Left ventricle myocardium superior (tissue), 1 donor: Measurements from ENCODE around the gene CALML5. TPM values are rescaled to one million over a fixed set of nuclear protein-coding genes. Genes with fewer than 3 reads are reported as not detected.
"Not testable (repeated sequence)": the region's sequence is repeated elsewhere in the genome, so short reads cannot be mapped to it uniquely, and the experiment has no call there.

ENCODE experiments used
- ATAC-seq: fragments of 200-7000 bp; cut with Tn5 transposase; one replicate; pipeline ENCODE4 v1.9.1; 2020; ENCODE audit warnings: mild to moderate bottlenecking, moderate library complexity
- DNase-seq: peaks from one replicate; pipeline ENCODE4 v3.0.0-alpha.2; 2020
- intact Hi-C: fragments of 100-400 bp; cut with micrococcal nuclease; formaldehyde crosslinking; loops from one replicate; pipeline ENCODE4 v1.11.0; 2022
- total RNA-seq: library from RNA; stranded (reverse); fragmentation: NEBNext Ultra II Directional; extraction: Animal tissue kit (Norgen Biotek cat#: 25700); gene quantifications from one replicate; pipeline ENCODE4 v1.2.1, GENCODE V29; 2021
- donor health status: DM: no; HTN: yes; CAD: no; lungs with severe emphysema.

Gene CALML5
- total RNA-seq, 1 donor from 2014 or later: not detected

DNA sequence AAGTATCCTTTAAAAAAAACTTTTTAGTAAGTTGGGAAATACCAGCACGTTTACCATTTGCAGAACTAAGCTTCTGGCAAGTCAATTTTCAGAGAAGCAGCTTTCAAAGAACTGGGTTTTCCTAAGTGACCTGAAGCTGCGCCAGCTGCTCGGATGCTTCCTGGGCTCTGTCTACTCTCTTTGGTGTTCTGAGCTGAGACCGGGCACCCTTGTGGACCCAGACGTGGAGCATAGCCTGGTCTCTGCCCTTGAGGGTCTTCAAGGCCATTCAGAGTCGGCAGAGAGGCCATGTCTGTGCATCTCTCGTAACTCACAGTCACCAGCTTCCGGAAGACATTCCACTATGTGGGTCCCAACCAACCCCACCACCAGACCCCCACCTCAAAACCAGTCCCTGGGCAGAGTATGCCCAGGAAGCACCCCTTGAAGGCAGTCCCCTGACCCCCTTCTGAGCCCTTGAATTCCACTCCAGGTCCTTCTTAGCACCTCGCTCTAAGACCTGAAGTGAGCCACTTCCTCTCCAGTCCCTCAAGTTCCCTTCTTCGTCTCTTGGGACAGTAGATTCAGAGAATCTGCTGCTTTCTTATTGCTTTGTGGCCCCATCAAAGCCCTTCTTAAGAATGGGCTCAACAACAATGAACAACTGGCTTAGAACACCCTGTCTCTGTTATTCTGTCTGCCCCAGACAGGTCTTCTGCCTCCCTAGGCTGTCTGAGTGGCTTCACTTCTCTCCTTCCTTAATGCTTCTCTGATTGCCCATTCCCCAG is 8.5 kb downstream of the CALML5 start:
- DNase-seq: no peak
- intact Hi-C loops: no loop called here
- ATAC-seq: no peak

DNA sequence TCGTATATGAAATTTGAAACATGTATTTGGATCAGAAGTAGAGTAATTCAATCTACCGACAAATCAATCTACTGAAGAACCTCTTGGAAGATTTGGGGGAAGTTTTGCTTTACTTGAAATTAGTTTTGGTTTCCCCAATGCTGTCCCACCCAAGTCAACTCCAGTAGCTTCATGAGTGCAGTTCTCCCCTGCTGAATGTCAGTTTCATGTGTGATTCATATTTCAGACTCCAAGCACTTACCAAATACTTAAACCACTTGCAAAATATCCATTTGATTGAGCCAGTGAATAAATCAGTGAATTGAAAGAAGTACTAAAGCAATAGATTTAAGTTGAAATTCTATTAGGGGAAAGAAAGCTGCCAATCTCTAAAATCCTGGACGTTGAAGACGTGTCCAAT is 9.3 kb downstream of the CALML5 start:
- no peak for DNase-seq
- ATAC-seq: no peak
- intact Hi-C loops: no loop called here

DNA sequence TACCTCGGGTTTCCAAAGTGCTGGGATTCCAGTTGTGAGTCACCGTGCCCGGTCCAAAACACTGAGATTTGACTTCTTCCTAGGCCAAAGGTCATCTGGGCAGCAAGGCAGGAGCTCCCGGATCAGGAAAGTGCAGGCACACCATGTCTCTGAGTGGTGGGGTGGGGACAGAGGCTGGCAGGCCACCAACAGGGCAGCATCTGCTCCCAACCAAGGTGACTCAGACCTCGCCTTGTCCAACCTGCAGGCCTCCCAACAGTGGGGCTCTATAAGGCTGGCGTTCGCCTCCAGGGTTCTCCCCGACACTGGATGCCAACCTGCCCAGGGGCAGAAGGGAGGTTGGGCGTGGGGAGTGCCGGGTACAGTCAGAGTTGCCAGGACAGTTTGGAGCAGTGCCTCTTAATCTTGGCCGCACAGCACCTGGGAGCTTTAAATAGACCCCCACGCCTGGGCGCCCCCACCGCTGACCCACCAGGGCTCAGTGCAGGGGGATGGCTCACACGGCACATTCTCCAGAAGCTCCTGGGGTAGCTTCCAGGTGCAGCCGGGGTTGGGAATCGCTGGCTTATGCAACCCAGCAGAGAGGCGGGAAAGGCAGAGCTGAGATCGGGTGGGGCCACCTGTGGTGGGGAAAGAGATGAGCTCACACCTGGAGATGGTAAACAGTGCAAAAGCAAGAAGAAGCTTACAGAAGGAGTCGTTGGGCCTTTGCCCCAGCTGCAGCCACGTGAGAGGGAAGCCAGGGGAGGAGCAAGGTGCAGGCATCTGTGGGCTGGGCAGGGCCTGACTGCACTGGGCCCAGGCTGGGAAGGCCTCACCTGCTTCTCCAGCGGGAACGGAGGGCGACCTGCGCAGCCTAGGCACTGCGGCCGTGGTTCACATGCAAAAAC is 10.9 kb downstream of the CALML5 start:
- intact Hi-C loops: no loop called here
- ATAC-seq (peak; percentile 29), DNase-seq (no peak)

DNA sequence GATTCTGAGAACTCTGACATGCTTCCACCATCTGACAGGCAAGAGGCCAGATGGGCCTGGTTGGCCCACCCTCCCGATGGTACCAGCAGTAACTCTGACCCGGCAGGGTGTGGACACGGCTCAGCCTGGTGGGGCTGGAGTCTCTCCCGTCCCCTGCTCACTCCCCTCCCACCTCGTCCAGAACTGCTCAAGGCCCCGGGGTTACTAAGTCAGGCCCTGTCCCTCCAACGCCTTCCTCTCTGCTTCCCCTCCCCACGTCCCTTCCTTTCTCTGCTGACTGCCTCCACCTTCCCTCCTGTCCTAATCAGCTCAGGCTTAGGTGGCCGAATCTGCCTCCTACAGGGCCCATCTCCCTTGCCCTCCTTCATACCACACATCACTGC is 12.5 kb downstream of the CALML5 start:
- ATAC-seq: no peak
- DNase-seq: no peak
- intact Hi-C loops: no loop called here

DNA sequence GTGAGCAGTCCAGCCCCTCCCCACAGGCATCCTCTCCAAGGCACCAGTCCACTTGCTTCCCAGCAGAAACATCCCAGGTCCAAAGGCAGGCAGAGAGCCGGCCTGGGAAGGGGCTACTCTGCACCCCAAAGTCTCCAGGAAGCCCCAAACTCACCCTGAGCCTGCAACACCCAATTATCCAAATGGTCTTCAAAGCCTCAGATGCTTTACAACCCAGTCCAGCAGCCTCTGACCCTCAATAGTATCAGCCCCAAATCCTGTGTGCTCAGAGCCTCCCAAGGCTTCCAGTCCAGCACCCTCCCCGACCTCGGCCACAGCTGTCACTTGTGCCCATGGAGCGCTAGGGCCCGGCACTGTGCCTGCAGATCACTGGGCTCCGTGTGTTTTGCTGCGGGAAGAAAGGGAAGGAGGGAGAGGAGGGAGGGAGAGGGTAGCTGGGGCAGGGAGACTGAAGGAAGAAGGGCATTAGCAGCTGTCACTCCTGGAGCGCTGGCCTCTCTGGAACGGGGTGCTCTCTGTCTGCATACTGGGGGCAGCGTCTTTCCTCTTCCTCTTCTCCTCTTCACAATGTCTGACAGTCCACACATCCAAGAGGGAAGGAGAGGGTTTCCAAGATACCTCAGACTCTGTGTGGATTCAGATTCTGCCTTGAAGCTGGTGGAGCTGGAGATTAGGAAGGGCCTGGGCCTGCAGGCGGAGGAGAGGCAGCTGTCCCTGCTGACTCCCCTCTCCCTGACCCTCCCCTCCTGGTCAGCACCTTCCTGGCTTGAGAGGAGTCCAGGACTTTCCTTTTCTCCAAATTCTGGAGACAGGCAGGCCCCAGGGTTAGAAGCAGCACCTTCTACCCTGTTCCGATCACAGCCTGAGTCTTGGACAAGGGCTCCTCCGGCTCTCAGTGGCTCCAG is 13.2 kb downstream of the CALML5 start:
- ATAC-seq (no peak), DNase-seq (no peak)
- intact Hi-C loops: no loop called here

DNA sequence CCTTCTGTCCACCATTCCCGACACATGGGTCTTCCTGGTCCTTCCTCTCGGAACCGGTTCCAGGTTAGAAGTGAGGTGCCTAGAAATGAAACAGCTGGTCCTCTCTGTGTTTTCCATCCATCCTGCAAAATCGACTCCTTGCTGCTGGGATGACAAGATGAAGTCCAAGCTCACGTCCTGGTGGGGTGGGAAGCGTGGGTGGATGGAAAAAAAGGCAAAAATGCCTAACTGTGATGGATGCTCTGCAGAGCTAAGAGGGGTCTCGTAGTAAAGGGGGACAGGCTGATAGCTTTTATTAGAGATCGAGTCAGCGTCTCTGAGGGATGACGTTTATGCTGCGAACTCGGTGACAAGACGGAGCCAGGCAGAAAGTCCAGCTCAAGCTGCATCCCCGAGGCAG is 14.1 kb downstream of the CALML5 start:
- DNase-seq (no peak), ATAC-seq (no peak)
- intact Hi-C loops: no loop called here

DNA sequence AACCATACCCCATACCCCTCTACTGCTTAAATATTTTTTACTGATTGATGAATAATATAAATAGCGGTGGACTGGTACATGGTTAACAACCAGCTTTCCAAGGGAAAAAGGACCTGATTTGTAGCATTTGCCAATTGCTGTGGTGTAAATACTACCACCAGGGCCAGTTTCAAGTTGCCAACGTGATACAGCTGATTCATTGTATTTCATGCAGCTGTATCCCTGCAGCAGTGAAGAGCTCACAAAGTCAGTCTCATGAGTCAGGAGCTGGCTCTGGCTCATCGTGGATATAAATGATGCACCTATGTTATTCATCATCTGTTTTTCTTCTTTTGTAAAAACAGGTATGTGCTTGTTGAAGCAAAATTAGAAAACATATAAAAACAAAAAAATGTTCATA is 15.2 kb downstream of the CALML5 start:
- ATAC-seq (no peak), DNase-seq (no peak)
- intact Hi-C loops: no loop called here

DNA sequence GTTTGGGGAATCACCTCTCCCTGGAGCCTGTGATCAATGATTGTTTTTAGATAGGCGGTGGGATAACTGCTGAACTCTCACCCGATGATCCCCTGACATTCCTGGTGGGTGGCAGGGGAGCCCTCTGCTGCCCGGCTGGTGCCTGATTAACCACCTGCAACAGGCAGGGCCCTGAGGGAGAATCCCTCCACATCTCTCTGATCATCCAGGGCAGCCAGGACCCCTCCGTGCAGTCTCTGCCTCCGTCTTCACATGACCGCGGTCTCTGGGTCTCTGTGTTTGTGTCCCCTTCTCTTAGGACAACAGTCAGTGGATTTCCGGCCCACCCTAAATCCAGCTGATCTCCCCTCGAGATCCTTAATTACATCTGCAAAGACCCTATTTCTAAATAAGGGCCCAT is 17.4 kb downstream of the CALML5 start:
- no peak for ATAC-seq
- DNase-seq: no peak

DNA sequence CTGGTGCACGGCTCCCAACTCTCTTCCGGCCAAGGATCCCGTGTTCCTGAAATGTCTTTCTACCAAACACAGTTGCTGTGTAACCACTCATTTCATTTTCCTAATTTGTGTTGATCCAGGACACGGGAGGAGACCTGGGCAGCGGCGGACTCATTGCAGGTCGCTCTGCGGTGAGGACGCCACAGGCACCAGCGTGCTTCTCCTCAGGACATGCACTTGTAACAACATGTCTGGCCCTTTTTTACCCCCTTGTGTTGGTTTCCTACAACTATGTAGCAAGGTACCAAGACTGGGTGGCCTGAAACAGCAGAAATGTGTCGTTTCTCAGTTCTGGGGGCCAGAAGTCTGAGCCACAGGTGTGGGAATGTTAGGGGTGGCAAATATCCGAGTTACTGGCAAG is 18.2 kb downstream of the CALML5 start:
- intact Hi-C loops: no loop called here
- DNase-seq (no peak), ATAC-seq (no peak)

More for the DNA sequence above, 17.4 kb downstream of the CALML5 start:
- intact Hi-C loops: no loop called here

DNA sequence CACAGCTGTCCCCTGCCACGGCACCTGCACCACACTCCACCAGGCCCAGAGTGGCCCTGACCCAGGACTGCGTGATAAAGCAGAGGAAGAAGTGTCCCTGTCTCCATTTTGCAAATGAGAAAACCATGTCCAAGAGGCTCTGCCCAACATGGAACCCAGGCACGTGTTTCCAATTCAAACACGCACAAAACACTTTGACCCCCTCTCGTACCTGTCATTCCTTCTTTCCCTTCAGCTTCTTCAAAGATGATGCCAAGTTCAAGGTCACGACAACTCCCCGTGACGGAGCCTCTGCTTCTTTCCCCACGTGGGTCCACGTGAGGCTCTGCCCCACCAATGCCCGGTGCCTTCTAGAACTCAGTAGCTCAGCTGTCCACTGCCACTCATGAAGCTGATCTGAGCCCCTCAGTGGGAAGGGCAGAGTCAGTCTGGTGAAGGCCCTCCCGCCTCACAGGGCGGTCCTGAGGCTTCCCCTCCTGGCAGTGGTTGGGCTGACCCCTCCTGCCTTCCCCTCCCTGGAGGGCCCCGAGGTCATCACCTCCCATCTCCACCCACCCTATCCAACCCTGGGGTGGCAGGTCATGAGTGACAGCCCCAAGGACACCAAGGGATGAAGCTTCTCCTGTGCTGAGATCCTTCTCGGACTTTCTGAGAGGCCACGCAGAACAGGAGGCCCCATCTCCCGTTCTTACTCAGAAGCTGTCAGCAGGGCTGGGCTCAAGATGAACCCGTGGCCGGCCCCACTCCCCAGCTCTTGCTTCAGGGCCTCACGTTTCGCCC is 19.0 kb downstream of the CALML5 start:
- ATAC-seq (no peak), DNase-seq (no peak)
- intact Hi-C loops: no loop called here

DNA sequence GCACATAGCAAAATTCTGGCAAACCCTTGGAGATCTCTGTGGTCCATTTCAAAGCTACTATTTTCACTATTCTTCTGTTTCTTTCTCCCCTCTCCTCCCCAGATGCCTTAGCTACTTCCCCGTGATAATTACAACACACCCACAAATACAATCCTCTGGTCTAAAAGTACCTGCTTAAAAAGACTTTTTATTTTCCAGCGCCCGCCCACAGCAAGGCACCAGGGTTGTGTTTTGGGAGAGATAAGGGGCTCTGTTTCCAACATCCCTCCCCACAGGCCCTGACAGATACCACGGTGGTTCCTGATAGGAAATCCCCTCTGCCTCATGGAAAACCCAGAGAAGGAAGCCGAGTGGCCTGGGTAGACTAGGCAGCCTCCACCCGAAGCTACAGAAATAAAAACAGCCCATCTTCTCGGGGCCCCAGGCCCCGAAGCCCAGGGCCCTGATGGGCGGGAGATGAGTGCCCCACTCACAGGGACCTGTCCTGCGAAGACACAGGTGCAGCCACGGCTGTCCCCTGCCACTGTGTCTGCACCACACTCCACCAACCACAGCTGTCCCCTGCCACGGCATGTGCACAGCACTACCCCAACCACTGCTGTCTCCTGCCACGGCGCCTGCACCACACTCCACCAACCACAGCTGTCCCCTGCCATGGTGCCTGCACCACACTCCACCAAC is 19.7 kb downstream of the CALML5 start:
- intact Hi-C loops: no loop called here
- DNase-seq (no peak), ATAC-seq (no peak)

DNA sequence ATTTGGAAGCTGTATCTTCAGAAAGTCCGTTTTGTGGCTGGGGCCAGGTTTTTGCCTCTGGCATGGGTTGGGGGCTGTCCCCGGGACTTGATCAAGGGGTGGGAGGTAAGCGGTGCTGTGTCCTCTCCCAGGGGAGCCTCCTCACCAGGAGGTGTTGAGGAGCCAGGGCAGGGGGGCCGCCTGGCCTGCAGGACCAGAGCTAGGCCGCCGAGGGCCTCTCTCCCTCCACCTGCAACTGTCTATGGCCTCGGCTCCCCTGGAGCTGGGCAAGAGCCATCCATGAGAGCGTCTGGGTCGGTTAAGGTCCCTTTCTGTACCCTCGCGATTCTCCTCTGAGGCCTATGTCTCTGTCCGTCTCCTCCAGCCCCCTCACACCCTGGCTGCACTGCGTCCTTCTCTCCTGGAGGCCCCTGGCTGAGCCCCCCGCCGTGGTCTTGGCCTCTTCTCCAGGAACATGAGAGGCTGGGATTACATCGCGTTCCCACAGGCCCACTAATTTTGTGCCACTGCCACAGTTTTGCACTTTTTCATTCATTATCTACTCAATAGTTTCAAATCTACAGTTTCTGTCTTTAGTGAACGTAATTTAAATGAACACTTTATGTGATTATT is 20.6 kb downstream of the CALML5 start:
- ATAC-seq: no peak
- no peak for DNase-seq
- intact Hi-C loops: no loop called here

DNA sequence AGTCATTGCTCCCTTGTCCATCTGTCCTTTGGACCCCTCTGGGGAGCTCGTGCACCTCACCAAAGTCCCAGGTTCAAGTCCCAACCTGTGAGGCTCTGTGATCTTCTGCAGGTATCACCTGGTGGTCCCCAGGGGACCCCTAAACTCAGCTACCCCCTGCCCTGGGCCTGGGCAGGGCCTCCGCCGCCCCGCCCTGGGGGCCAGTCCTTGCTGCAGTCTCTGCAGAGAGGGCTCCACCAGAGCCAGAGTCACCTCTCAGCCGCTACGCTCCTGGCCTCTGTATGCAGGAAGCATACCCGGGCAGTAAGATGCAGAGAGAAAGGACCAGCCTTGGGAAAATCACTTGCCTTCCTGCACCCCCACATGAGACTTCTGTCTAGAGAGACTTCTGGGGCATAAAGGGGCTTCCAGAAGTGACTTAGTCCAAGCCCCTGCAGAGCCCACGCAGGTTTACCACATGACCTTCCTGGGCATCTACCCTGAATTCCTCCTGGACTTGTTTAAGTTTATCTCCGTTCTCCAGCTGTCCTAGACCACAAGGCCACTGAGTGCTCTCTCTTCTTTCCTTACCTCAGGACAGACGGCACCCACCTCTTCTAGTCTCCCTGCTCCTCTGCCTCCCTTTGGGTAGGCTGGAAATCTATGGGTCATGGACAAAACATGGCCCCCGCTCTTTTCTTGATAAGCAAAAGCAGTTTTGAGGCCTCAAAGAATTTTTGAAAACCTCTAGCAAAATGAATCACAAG is 21.2 kb downstream of the CALML5 start:
- no peak for DNase-seq
- intact Hi-C loops: no loop called here
- ATAC-seq: no peak

DNA sequence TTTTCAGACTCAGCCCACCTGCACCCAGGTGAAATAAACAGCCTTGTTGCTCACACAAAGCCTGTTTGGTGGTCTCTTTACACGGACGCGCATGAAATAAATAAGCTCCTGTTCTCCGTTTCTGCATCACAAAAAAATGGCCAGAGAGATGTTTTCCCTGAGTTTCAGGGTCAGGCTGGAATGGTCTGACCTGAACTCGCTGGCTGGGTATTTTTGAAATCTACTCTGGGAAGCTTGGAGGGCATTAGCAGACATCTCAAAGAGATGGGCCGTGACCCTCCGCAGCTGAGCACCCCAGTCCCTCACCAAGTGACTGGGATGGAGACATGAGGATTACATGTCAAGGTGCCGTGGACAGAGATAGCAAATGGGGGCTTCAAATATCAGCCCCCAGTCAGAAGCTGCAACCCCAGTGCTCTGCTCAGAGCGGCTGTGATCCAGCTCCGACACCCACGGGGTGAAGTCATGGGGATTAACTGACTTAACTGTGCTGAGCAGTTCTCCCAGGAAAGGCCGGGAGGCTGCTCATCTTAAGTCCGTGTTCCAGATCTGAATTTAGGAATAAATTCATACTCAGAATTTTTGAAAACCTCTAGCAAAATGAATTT is 22.3 kb downstream of the CALML5 start:
- intact Hi-C loops: no loop called here
- no peak for DNase-seq
- ATAC-seq: no peak

DNA sequence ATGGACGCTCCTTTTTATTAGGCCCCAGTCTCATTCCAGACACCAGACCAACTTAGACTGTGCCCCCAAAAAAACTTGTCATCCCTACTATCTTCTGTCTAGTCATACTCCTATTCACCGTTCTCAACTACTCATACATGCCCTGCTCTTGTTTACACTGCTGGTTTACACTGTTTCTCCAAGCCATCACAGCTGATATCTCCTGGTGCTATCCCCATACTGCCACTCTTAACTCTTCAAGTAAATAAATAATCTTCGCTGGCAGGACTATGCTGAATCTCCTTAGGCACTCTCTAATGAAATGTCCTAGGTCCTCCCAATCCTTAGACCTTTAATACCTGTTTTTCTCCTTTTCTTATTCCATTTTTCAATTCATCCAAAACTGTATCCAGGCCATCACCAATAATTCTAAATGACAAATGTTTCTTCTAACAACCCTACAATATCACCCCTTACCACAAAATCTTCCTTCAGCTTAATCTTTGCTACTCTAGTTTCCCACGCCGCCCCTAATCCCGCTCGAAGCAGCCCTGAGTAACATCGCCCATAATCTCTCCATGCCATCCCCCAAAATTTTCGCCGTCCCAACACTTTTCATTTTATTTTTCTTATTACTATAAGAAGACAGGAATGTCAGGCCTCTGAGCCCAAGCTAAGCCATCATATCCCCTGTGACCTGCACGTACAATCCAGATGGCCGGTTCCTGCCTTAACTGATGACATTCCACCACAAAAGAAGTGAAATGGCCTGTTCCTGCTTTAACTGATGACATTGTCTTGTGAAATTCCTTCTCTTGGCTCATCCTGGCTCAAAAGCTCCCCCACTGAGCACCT is 23.2 kb downstream of the CALML5 start:
- DNase-seq, ATAC-seq, intact Hi-C loops: not testable (repeated sequence)

DNA sequence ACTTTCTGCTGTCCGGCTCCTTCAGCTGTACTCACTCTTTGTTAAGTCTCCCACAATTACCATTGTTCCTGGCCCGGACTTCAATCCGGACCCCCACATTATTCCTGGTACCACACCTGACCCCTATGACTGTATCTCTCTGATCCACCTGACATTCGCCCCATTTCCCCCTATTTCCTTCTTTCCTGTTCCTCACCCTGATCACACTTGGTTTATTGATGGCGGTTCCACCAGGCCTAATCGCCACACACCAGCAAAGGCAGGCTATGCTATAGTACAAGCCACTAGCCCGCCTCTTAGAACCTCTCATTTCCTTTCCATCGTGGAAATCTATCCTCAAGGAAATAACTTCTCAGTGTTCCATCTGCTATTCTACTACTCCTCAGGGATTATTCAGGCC is 24.3 kb downstream of the CALML5 start:
- ATAC-seq, intact Hi-C loops: not testable (repeated sequence)

More for the DNA sequence above, 24.3 kb downstream of the CALML5 start:
- not testable (repeated sequence) for DNase-seq
